Suprapubic skin (tissue), 4 donors: ENCODE results near the gene KRT6A. TPM values are rescaled to one million over a fixed set of nuclear protein-coding genes. Genes with fewer than 3 reads are reported as not detected.
A peak's percentile ranks its signal among the peaks of the same experiment; 100 is the strongest.

Source experiments
- DNase-seq, 2 donors: peaks; one replicate each; pipeline ENCODE4 v3.0.0-alpha.2; 2019; ENCODE audit warnings: low spot score in 2 of 2
- H3K27ac ChIP-seq: fragments of 200-600 bp; sonication (generic); one replicate; pipeline ENCODE4 v1.5.1; 2019
- H3K27me3 ChIP-seq: fragments of 200-600 bp; sonication (generic); one replicate; pipeline ENCODE4 v1.5.1; 2019
- H3K36me3 ChIP-seq: fragments of 200-600 bp; sonication (generic); one replicate; pipeline ENCODE4 v1.5.1; 2019
- H3K4me1 ChIP-seq: fragments of 200-600 bp; sonication (generic); one replicate; pipeline ENCODE4 v1.5.1; 2019
- H3K4me3 ChIP-seq: fragments of 200-600 bp; sonication (generic); one replicate; pipeline ENCODE4 v1.5.1; 2019; ENCODE audit warnings: mild to moderate bottlenecking
- H3K9me3 ChIP-seq: fragments of 200-600 bp; sonication (generic); one replicate; pipeline ENCODE4 v1.5.1; 2019
- EP300 ChIP-seq: sonication (generic); formaldehyde crosslinking; IDR thresholded peaks from one replicate; pipeline ENCODE4 v1.6.1; 2017; ENCODE audit warnings: antibody characterized with exemption
- POLR2A ChIP-seq, 2 donors: fragments of 450-650 bp; IDR thresholded peaks; one replicate each; pipeline ENCODE4 v1.6.1; 2017; ENCODE audit warnings: antibody characterized with exemption in 2 of 2, mild to moderate bottlenecking in 2 of 2, moderate library complexity in 2 of 2
- POLR2AphosphoS5 ChIP-seq, 3 donors: sonication (generic); formaldehyde crosslinking; IDR thresholded peaks; one replicate each; pipeline ENCODE4 v1.6.1; 2017; ENCODE audit warnings: antibody characterized with exemption in 3 of 3
- WGBS: methylation state at CpG from one replicate; pipeline ENCODE4 v1.1.5; 2018; 5-methylcytosine and 5-hydroxymethylcytosine counted together
- total RNA-seq, 4 donors: library from RNA; depleted of rRNA; stranded (reverse); fragments of >200 nt; gene quantifications; one replicate each; pipeline ENCODE4 v1.1.0, GENCODE V29; 2016
- TF ChIP-seq, protein P1 (sequence below), 2 donors: fragments of 200-600 bp in 1 of 2; fragments of 450-650 bp in 1 of 2; sonication (generic) in 1 of 2; IDR thresholded peaks; one replicate each; pipeline ENCODE4 v1.5.1; 2016 to 2019; ENCODE audit warnings: antibody characterized with exemption in 2 of 2, mild to moderate bottlenecking in 1 of 2, moderate library complexity in 1 of 2

Gene KRT6A
- total RNA-seq, 4 donors from 2014 or later, result 57.7 to 1,258 (median 594) TPM

DNA sequence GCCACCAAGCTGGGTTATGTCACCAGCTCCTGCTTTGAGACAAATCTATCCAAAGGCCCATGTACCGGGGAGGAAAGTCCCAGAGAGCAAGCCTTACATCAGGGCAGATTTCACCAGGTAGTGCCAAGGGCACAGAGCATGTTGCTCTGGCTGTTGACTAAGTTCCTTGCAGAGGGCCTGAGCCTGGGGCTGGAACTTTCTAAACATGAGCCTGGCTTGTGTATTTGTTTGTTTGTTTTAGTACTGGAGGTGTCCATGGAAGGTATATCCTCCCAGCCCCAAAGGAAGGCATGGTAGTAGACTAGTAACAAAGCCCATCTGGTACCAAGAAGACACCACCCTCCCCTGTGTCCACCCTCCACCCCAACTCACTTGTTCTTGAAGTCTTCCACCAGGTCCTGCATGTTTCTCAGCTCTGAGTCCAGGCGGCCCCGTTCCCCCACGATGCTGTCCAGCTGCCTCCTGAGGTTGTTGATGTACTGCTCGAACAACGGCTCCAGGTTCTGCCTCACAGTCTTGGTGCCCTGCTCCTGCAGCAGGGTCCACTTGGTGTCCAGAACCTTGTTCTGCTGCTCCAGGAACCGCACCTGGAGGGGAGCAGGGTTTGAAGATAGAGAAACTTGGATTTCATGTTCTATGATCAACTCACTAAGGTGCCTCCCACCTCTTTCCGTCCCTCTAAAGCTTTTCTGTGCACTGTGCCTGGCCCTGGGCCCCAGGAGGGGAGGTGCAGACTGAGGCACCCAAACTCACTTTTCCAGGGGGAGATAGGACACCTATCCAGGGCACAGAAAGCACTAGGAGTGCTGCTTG, 25.7 kb upstream of the KRT6A start:
- peaks cover 21% of the 10 kb centered on the region for H3K36me3 ChIP-seq
- peak in 1 of 2 donors; percentile 38 for DNase-seq
- H3K27me3 ChIP-seq, result peaks cover 10% of the 10 kb centered on the region
- peak overlapping the region; percentile 56 for H3K4me3 ChIP-seq
- no peak for TF ChIP-seq EP300
- TF ChIP-seq POLR2AphosphoS5 (IDR thresholded peaks at IDR 0.05), result no peak
- TF ChIP-seq, protein P1, sequence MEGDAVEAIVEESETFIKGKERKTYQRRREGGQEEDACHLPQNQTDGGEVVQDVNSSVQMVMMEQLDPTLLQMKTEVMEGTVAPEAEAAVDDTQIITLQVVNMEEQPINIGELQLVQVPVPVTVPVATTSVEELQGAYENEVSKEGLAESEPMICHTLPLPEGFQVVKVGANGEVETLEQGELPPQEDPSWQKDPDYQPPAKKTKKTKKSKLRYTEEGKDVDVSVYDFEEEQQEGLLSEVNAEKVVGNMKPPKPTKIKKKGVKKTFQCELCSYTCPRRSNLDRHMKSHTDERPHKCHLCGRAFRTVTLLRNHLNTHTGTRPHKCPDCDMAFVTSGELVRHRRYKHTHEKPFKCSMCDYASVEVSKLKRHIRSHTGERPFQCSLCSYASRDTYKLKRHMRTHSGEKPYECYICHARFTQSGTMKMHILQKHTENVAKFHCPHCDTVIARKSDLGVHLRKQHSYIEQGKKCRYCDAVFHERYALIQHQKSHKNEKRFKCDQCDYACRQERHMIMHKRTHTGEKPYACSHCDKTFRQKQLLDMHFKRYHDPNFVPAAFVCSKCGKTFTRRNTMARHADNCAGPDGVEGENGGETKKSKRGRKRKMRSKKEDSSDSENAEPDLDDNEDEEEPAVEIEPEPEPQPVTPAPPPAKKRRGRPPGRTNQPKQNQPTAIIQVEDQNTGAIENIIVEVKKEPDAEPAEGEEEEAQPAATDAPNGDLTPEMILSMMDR (IDR thresholded peaks at IDR 0.05), result no peak
- TF ChIP-seq POLR2A (IDR thresholded peaks at IDR 0.05), result no peak
- peaks cover 57% of the 10 kb centered on the region for H3K4me1 ChIP-seq
- WGBS, result 53% methylated on average over 8 of the region's 8 CpGs
- H3K27ac ChIP-seq, result peak overlapping the region; percentile 94
- no peaks in the 10 kb centered on the region for H3K9me3 ChIP-seq

- no peak for DNase-seq
- Histone ChIP-seq H3K4me1 (peaks cover 48% of the 10 kb centered on the region), H3K36me3 (peaks cover 21% of the 10 kb centered on the region), H3K27ac (peak overlapping the region; percentile 94), H3K4me3 (peak overlapping the region; percentile 56), H3K27me3 (peaks cover 10% of the 10 kb centered on the region), H3K9me3 (no peaks in the 10 kb centered on the region)
- TF ChIP-seq POLR2A (IDR thresholded peaks at IDR 0.05), result no peak
- no peak for TF ChIP-seq EP300
- TF ChIP-seq, protein P1 (IDR thresholded peaks at IDR 0.05), result no peak
- TF ChIP-seq POLR2AphosphoS5 (IDR thresholded peaks at IDR 0.05), result no peak
- 70% methylated on average over 5 of the region's 5 CpGs for WGBS
Measured at GRCh38 chr12:52517888-52518287, 24.8 kb upstream of the KRT6A start.

DNA sequence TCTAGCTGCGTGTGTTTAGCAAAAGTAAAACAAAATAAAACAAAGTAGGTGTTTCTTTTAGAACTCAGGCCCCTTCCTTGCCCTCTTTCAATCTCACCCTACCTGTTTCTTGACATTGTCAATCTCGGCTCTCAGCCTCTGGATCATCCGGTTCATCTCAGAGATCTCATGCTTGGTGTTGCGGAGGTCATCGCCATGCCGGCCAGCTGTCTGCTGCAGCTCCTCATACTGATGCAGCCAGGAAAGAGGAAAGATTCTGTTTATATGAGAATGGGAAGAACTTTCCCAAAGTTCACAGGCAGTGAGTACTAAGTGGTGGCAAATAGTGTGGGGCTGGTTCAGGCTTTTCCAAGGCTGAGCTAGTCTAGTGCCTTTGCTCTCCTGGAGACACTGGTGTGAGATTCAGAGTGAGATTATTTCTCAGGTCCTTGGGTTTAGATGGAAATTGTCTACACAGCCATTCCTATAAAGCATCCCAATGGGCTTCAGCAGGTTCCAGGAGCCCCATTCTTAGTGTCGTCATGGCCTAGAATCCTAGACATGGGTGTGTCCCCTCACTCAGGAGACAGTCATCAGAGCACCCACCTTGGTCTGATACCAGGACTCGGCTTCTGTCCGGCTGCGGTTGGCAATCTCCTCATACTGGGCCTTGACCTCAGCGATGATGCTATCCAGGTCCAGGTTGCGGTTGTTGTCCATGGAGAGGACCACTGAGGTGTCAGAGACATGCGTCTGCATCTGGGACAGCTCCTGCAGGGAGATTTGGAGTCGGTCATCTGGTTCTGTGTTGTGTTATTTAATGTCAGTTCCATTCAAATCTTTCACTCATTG, 24.2 kb upstream of the KRT6A start:
- peak overlapping the region; percentile 56 for H3K4me3 ChIP-seq
- no peak for TF ChIP-seq EP300
- no peak for TF ChIP-seq POLR2AphosphoS5 (IDR thresholded peaks at IDR 0.05)
- TF ChIP-seq, protein P1 (IDR thresholded peaks at IDR 0.05), result no peak
- TF ChIP-seq POLR2A (IDR thresholded peaks at IDR 0.05), result no peak
- 62% methylated on average over 10 of the region's 14 CpGs for WGBS
- peak in 1 of 2 donors; percentile 40 for DNase-seq
- H3K36me3 ChIP-seq, result peaks cover 21% of the 10 kb centered on the region
- H3K27me3 ChIP-seq, result peaks cover 10% of the 10 kb centered on the region
- H3K9me3 ChIP-seq, result no peaks in the 10 kb centered on the region
- peaks cover 42% of the 10 kb centered on the region for H3K4me1 ChIP-seq
- peak overlapping the region; percentile 94 for H3K27ac ChIP-seq

DNA sequence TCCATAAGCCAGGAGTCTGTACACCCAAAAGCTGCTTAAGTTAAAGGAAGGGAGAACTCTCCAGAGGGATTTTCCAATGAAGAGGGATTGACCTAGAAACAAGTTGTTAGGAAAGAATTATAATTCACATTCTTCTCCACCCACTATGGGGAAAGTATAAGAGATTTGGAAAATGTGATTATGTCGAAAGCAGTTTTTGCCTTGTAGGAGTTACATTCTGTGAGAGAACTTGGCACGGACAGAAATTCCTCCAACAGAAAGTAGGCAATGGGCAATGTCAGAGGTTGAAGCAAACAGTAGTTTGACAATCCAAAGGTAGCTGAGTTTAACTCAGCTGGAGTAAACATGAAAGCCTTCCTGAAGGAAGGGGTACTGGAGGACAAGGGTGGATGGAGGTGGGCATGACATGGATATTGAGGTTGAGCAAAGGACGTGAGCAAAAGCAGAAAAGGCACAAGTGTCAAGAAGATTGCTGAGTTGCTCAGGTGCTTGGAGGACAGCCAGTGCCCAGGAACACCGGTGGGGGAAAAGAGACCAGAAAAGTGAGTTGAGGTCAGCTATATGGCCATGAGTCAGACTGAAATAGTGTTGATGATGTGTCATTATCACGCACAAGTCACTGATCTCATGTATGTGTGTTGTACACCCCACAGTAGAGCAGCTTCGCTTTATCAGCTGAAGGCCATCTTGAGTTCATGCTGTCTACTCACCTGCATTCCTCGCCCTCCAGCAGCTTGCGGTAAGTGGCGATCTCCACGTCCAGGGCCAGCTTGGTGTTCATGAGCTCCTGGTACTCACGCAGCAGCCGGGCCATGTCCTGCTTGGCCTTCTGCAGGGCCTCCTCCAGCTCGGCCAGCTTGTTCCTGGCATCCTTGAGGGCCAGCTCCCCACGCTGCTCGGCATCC, 23.1 kb upstream of the KRT6A start:
- peak in 1 of 2 donors; percentile 42 for DNase-seq
- TF ChIP-seq POLR2AphosphoS5 (IDR thresholded peaks at IDR 0.05) (no peak), EP300 (no peak), POLR2A (IDR thresholded peaks at IDR 0.05) (no peak)
- TF ChIP-seq, protein P1 (IDR thresholded peaks at IDR 0.05), result no peak
- Histone ChIP-seq H3K4me3 (peak overlapping the region; percentile 56), H3K4me1 (peaks cover 32% of the 10 kb centered on the region), H3K36me3 (peaks cover 21% of the 10 kb centered on the region), H3K27ac (peak overlapping the region; percentile 94), H3K9me3 (no peaks in the 10 kb centered on the region), H3K27me3 (peaks cover 10% of the 10 kb centered on the region)
- WGBS, result 48% methylated on average over 11 of the region's 15 CpGs
